Activated naive CD4-positive, alpha-beta T cell treated with anti-CD3 and anti-CD28 coated beads, Interleukin-2, amount 10 ng/mL, durations not matched to agents 7 days and 5 days (primary cell): ENCODE measurements around the gene PSAP.
"Not testable (repeated sequence)": the region's sequence is repeated elsewhere in the genome, so short reads cannot be mapped to it uniquely, and the experiment has no call there.

Experiments used
- CTCF ChIA-PET: fragments of 350-600 bp; sonication (Branson Sonifier 250); formaldehyde crosslinking; loops from one replicate; lab custom pipeline; 2021; ENCODE audit warnings: antibody characterized with exemption; lab: Charles Lee
- DNase-seq: peaks from one replicate; pipeline ENCODE4 v3.0.0-alpha.2; 2020
- H3K27ac Mint-ChIP-seq: one replicate; pipeline ENCODE4 v1.8.0; 2021; ENCODE audit warnings: mild to moderate bottlenecking, moderate library complexity, mixed read lengths
- H3K27me3 Mint-ChIP-seq: one replicate; pipeline ENCODE4 v1.8.0; 2021; ENCODE audit warnings: mild to moderate bottlenecking, mixed read lengths
- H3K36me3 Mint-ChIP-seq: one replicate; pipeline ENCODE4 v1.8.0; 2021; ENCODE audit warnings: mixed read lengths
- H3K4me1 Mint-ChIP-seq: one replicate; pipeline ENCODE4 v1.8.0; 2021; ENCODE audit warnings: mixed read lengths
- H3K4me3 Mint-ChIP-seq: one replicate; pipeline ENCODE4 v1.8.0; 2021; ENCODE audit warnings: mild to moderate bottlenecking, moderate library complexity, mixed read lengths
- H3K9me3 Mint-ChIP-seq: one replicate; pipeline ENCODE4 v1.8.0; 2021; ENCODE audit warnings: mixed read lengths

PSAP gene

DNA sequence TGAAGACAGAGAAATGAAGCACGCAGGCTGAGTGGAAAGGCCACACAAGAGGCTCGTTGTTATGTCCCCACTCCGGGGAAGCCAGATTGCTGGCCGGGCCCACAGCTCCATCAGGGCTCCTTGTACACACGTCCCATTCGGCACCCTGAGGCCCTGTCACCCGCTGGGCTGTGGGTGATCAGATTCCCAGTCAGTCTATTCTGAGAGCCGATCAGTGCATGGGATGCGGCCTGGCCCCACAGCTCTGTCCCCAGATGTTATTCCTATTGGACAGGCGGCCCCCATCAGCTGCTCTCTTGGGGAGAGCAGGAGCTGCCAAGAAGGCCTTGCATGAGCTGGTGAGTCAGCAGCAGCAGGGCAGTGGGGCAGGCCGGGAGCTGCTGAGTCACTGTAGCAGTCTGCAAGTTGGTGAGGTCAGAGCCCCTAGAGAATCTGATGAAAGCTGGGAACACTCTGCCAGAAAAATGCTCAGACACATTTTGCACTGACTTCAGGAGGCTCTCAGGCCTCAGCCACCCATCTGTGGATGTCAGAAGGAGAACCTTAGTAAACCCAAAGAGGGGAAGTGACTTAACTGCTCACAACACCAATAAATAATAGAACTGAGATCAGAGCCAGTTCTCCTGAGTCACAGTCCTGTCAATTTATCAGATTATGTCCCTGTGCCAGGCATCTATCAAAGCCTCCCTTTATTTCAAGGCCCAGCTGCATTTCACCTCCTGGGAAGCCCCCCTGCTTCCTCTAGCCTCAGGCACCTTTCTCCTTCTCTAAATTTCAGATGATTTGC lies 9.4 kb upstream of the PSAP start:
- CTCF ChIA-PET, result interaction anchor here (1.5 kb wide), 2 partner anchors 9 to 36 kb away, joined by 5 to 6 read pairs; partner anchors contain the start of gene PSAP
- Mint-ChIP-seq H3K4me1 (no peaks in the 10 kb centered on the region), H3K27ac (no peak overlapping the region), H3K27me3 (peaks cover 5% of the 10 kb centered on the region), H3K9me3 (no peaks in the 10 kb centered on the region), H3K36me3 (no peaks in the 10 kb centered on the region), H3K4me3 (no peak overlapping the region)
- DNase-seq, result no peak

DNA sequence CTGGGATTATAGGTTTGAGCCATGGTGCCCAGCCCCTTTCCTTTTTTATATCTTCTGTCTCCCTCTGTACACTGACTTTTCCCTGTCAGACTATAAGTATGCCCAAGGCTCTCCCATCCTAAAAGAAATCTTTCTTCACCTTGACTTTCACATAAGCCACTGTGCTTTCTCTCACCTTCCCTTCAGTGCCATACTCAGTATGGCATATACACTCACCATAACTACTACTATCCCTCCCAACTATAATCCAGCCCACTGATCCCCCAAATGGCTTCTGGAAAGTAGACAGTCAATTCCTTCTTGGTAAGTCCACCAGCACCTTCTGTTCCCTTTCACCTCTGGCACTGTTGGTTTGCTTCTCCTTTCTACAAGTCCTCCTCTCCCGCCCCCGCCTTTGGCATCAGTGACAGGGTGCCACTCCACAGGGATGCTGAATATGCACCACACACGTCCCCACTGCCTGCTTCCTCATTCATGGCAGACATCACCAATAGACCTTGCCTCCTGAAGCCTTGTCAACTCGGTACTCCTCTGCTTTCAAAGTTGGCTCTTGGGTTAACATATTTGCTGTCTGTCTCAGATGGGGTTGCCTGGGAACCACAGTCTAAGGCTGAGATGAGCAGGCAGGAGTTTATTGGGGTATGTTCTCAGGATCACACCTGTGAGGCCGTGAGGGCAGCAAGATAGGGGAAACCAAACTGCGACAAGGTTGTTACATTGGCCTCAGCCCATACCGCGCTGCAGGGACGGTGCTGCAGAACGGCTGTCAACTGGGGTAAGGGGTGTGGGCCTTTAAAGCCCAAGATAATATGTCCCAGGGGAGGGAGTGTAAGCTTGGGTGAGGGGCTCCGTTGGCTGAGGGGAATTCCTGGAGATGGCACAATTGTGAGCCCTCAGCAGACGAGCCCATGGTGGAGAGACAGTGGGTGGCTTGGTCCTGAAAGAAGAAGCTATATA lies 7.2 kb upstream of the PSAP start:
- Mint-ChIP-seq H3K27me3 (peaks cover 20% of the 10 kb centered on the region), H3K27ac (no peak overlapping the region), H3K4me1 (no peaks in the 10 kb centered on the region), H3K4me3 (no peak overlapping the region), H3K36me3 (no peaks in the 10 kb centered on the region), H3K9me3 (no peaks in the 10 kb centered on the region)
- CTCF ChIA-PET, result no interaction called here
- no peak for DNase-seq

GRCh38 chr10:71856619-71857018 lies 5.6 kb upstream of the PSAP start:
- peaks cover 4% of the 10 kb centered on the region for H3K4me1 Mint-ChIP-seq
- H3K27ac Mint-ChIP-seq, result no peak overlapping the region
- H3K27me3 Mint-ChIP-seq, result peaks cover 22% of the 10 kb centered on the region
- CTCF ChIA-PET, result no interaction called here
- no peak overlapping the region for H3K4me3 Mint-ChIP-seq
- no peak for DNase-seq
- H3K9me3 Mint-ChIP-seq, result no peaks in the 10 kb centered on the region
- H3K36me3 Mint-ChIP-seq, result no peaks in the 10 kb centered on the region

DNA sequence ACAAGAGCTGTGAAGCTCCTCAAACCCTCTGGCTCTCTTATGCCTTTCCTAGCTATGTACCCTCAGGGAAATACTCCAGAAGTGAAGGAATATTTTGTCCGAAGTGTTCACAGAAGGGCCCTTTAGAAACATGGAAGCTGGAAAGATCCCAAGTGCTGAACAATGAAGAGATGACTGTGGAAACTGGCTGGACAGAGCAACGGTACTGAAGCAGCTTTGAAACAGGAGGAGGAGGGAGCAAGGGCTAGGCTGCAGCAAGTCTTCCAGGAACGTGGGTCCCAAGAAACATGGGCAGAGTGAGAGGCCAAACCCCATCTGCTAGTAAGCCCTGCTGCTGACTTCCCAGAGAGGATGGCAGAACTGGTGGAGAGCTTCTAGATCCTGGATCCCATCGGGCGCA lies 3.0 kb upstream of the PSAP start:
- peaks cover 3% of the 10 kb centered on the region for H3K36me3 Mint-ChIP-seq
- peaks cover 24% of the 10 kb centered on the region for H3K4me1 Mint-ChIP-seq
- no peak overlapping the region for H3K4me3 Mint-ChIP-seq
- H3K27ac Mint-ChIP-seq, result no peak overlapping the region
- no peaks in the 10 kb centered on the region for H3K9me3 Mint-ChIP-seq
- DNase-seq, result no peak
- CTCF ChIA-PET, result interaction anchor here (0.6 kb wide), 1 partner anchor 1582 kb away, joined by 3 read pairs; no protein-coding TSS in a partner anchor
- peaks cover 22% of the 10 kb centered on the region for H3K27me3 Mint-ChIP-seq

DNA sequence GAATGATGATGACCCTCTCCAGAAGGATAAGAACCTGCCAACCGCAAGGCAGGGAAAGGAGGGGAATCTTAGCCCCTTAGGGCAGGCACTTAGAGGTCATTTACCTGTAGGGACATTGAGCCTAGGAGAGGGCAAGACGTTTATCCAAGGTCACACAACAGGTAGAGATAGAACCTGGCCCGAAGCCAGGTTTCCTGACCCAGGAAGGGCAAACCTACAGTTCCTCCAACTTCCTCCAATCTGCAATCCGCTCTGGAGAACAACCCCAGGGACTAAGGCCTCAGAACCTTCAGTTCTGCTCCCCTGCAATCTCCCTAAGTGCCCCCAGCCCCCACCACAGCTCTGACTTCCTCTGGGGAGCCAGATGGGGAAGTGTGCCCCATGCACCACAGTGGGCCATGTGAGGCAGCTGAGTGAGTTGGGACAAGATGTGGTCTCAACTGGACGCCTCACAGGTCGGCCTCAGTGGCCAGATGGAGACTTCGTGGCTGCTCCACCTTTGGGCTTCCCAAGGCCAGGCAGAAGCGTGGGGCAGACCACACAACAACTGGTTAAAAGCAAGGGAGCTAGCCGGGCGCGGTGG lies 1.4 kb upstream of the PSAP start:
- H3K4me3 Mint-ChIP-seq, result no peak overlapping the region
- CTCF ChIA-PET, result no interaction called here
- no peaks in the 10 kb centered on the region for H3K9me3 Mint-ChIP-seq
- peaks cover 3% of the 10 kb centered on the region for H3K36me3 Mint-ChIP-seq
- peaks cover 17% of the 10 kb centered on the region for H3K27me3 Mint-ChIP-seq
- no peak for DNase-seq
- H3K4me1 Mint-ChIP-seq, result peaks cover 38% of the 10 kb centered on the region
- no peak overlapping the region for H3K27ac Mint-ChIP-seq

- CTCF ChIA-PET, result interaction anchor here (0.8 to 1.4 kb wide), 3 partner anchors 10 to 513 kb away, joined by 3 to 5 read pairs (median 4); no protein-coding TSS in a partner anchor
- not testable (repeated sequence) for H3K9me3 Mint-ChIP-seq, H3K36me3 Mint-ChIP-seq, DNase-seq
- Mint-ChIP-seq H3K27me3 (peaks cover 17% of the 10 kb centered on the region), H3K4me3 (peak overlapping the region; percentile 96), H3K4me1 (peaks cover 42% of the 10 kb centered on the region), H3K27ac (peak overlapping the region; percentile 38)
These were observed 529 bp upstream of the PSAP start for GRCh38 chr10:71851465-71852095.

DNA sequence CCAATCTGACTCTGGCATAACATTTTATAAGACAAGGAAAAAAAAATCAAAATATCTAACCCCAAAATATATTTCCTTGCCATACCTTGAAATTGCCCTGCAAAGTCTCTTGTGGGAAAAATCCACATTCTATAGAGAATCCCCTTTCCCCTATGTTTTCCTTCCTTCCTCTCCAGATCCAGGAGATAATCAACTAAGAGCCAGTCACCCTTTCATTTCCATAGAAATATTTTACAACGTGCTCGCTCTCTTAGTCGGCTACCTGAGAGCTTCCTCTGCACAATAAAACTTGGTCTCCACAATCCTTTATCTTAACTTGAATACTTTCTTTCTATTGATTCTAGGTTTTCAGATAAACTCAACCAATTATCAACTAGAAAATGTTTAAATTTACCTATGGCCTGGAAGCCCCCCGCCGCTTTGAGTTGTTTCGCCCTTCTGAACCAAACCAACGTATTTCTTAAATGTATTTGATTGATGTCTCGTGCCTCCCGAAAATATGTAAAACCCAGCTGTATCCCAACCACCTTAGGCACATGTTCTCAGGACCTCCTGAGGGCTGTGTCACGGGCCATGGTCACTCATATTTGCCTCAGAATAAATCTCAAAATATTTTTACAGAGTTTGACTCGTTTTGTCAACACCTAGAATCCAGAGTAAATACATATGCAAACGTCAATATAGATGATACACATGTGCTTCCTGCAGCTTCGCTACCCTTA lies 869 bp downstream of the PSAP start:
- Mint-ChIP-seq H3K4me1 (peaks cover 43% of the 10 kb centered on the region), H3K27ac (peak overlapping the region; percentile 89), H3K9me3 (no peaks in the 10 kb centered on the region), H3K4me3 (peak overlapping the region; percentile 96), H3K27me3 (peaks cover 17% of the 10 kb centered on the region), H3K36me3 (peaks cover 7% of the 10 kb centered on the region)
- CTCF ChIA-PET, result interaction anchor here (1.0 to 2.5 kb wide), 5 partner anchors 10 to 46 kb away, joined by 3 to 8 read pairs (median 5); no protein-coding TSS in a partner anchor
- no peak for DNase-seq

- Mint-ChIP-seq H3K36me3 (peaks cover 9% of the 10 kb centered on the region), H3K27ac (no peak overlapping the region), H3K9me3 (no peaks in the 10 kb centered on the region), H3K4me1 (peaks cover 49% of the 10 kb centered on the region), H3K4me3 (peak overlapping the region; percentile 96), H3K27me3 (peaks cover 12% of the 10 kb centered on the region)
- CTCF ChIA-PET, result interaction anchor here (0.8 to 2.5 kb wide), 5 partner anchors 9 to 198 kb away, joined by 3 to 8 read pairs (median 3); no protein-coding TSS in a partner anchor
- no peak for DNase-seq
These were observed 1.6 kb downstream of the PSAP start for GRCh38 chr10:71849461-71849908.

GRCh38 chr10:71848325-71849275 lies 2.5 kb downstream of the PSAP start:
- no peak overlapping the region for H3K27ac Mint-ChIP-seq
- H3K4me3 Mint-ChIP-seq, result peak overlapping the region; percentile 11
- H3K4me1 Mint-ChIP-seq, result peaks cover 56% of the 10 kb centered on the region
- H3K9me3 Mint-ChIP-seq, result no peaks in the 10 kb centered on the region
- DNase-seq, result no peak
- CTCF ChIA-PET, result interaction anchor here (0.8 to 2.5 kb wide), 4 partner anchors 8 to 199 kb away, joined by 3 to 8 read pairs (median 4); no protein-coding TSS in a partner anchor
- peaks cover 4% of the 10 kb centered on the region for H3K27me3 Mint-ChIP-seq
- peaks cover 9% of the 10 kb centered on the region for H3K36me3 Mint-ChIP-seq

GRCh38 chr10:71847418-71847817 lies 3.6 kb downstream of the PSAP start:
- CTCF ChIA-PET, result no interaction called here
- DNase-seq, result no peak
- H3K27me3 Mint-ChIP-seq, result no peaks in the 10 kb centered on the region
- H3K4me1 Mint-ChIP-seq, result peaks cover 65% of the 10 kb centered on the region
- H3K4me3 Mint-ChIP-seq, result no peak overlapping the region
- no peaks in the 10 kb centered on the region for H3K9me3 Mint-ChIP-seq
- no peak overlapping the region for H3K27ac Mint-ChIP-seq
- peaks cover 9% of the 10 kb centered on the region for H3K36me3 Mint-ChIP-seq

DNA sequence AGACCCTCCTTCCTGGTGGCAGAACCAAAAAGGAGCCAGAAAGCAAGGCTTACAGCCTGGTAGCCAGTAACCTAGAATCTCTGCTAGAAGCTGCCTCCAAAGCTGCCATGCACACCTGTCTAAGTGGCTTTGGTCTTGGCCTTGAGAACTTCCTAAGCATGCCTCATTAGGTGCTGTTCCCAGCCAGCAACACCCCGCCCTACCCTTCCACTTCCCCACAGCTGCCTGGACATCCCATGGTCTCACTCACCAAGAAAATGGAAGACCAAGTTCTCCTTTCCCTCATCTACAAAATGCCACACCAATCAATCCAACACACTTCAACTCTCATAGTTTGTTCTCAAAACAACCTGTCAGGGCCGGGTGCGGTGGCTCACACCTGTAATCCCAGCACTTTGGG lies 4.2 kb downstream of the PSAP start:
- CTCF ChIA-PET, result interaction anchor here (0.6 kb wide), 1 partner anchor 16 kb away, joined by 3 read pairs; no protein-coding TSS in a partner anchor
- Mint-ChIP-seq H3K4me1 (peaks cover 64% of the 10 kb centered on the region), H3K27ac (no peak overlapping the region), H3K4me3 (no peak overlapping the region), H3K9me3 (no peaks in the 10 kb centered on the region), H3K27me3 (no peaks in the 10 kb centered on the region), H3K36me3 (peaks cover 9% of the 10 kb centered on the region)
- no peak for DNase-seq
